ENCODE measurements around the gene ZNF324B. TPM values are rescaled to one million over a fixed set of nuclear protein-coding genes. Genes with fewer than 3 reads are reported as not detected.
A peak's percentile ranks its signal among the peaks of the same experiment; 100 is the strongest.
"Not testable (repeated sequence)": the region's sequence is repeated elsewhere in the genome, so short reads cannot be mapped to it uniquely, and the experiment has no call there.

Gene ZNF324B
- total RNA-seq, 1 experiment from 2014 or later: 11.5 TPM

DNA sequence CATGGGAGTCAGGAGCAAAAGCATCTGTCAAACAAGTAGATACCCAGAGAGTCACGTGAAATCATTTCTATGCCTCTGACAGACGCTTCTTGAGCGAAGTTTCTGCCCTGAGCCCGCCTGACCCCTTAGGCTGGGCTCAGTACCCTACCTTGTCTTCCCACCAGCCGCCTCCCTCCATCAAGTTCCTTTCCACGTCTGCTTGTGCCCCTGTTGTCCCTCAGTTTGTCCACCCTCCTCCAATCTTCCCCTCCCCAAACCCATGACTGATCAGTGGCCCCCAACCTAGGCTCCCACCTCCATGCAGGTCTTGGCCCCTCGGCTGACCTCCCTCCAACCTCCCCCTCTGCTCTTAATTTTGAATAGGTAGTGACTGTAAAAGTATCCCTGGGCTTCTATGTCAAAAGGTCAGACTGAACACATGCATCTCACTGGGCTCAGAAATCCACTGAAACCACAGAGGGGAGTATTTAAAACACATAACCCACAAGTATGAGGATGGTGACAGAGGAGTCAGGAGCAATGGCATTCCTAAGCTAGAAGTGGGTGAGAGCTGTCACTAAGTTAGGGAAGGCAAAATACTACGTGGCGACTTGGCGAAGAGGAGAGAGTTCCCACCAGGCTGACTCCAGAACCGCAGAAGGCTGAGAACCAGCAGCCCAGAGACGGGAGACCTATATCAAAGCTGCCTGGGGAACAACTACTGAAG is 23.0 kb downstream of the ZNF324B start:
- Histone ChIP-seq H3K36me3 (peaks cover 19% of the 10 kb centered on the region), H3K27me3 (no peaks in the 10 kb centered on the region), H3K9me3 (no peaks in the 10 kb centered on the region), H3K4me3 (no peak overlapping the region)
- DNase-seq: no peak

DNA sequence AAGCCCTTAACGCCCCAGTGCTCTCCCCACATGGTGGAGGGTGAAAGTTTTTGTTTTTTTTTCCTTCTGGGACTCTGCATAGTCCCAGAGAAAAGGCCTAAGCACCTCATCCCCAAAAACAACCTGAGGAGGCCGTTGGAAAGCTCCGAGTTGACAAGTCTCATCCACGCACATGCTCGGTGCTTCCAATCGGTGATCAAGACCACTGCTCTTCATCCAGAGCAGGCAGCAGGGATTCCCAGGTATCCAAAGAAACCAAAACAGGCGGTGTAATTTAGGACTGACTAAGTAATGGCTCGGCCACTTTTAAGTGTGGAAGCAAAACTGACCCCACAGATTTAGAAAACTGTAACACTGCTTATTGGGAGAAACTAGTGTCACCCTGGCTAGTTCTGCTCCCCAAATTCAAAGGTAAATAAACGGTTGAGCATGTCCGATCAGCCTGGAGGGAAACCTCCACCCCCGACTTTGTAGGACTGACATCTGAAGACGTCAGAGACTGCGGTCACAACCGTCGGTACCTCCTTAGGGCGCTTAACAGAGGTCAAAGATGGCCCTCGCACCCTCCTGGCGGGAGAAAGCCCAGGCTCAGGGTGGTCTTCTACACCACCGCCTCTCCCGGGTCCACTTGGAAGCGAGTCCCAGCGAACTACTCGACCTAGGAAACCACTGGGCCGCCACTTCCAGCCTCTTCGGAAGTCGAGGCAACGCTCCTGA is 23.7 kb downstream of the ZNF324B start:
- peak overlapping the region; percentile 60 for H3K4me3 ChIP-seq
- DNase-seq: no peak
- no peaks in the 10 kb centered on the region for H3K9me3 ChIP-seq
- no peaks in the 10 kb centered on the region for H3K27me3 ChIP-seq
- H3K36me3 ChIP-seq: peaks cover 16% of the 10 kb centered on the region

DNA sequence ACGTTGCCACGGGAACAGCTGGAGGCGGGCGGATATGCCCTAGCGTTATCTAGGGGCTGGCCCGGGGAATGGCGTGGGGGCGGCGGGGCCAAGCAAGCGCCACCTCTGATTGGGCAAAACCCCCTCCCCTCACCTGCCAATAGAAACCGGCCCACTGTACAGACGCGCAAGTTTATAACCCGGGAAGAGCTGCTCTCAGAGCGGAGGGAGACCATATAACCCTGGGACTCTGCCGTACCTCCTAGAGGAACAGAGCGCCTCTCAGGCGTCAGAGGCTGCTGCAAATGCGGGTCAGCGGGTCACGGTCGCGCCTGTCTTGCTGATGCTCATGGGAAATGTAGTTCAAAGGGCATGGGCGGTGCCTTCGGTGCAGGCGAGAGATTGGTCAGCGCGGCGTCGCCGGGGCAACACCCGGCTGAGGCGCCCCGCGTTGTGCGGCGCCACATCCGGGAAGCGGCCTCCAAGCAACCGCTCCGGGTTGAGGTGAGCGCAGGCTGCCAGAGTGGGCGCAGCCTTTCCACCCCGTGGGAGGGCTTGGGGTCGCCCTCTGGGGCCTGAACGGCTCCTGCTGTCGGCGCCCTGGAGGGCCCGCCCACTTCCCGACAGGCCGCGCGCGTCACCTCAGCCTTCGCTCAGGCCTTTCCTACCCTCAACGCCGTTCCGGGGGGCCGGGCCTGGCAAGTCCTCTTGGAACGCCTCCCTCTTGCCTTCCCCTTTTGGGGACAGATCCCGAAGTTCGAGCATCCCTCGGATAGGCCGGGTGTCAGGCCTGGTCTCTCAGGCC is 24.5 kb downstream of the ZNF324B start, which contains the start of gene ZNF446:
Gene ZNF446, plus strand, starts transcription at position 639 of the 784 bp plus-strand sequence. CDS start 867 bp downstream, outside the sequence.
- H3K36me3 ChIP-seq: peaks cover 16% of the 10 kb centered on the region
- peak; percentile 98 for DNase-seq
- H3K9me3 ChIP-seq: no peaks in the 10 kb centered on the region
- H3K27me3 ChIP-seq: no peaks in the 10 kb centered on the region
- H3K4me3 ChIP-seq: peak within 1 kb of the TSS; percentile 60

DNA sequence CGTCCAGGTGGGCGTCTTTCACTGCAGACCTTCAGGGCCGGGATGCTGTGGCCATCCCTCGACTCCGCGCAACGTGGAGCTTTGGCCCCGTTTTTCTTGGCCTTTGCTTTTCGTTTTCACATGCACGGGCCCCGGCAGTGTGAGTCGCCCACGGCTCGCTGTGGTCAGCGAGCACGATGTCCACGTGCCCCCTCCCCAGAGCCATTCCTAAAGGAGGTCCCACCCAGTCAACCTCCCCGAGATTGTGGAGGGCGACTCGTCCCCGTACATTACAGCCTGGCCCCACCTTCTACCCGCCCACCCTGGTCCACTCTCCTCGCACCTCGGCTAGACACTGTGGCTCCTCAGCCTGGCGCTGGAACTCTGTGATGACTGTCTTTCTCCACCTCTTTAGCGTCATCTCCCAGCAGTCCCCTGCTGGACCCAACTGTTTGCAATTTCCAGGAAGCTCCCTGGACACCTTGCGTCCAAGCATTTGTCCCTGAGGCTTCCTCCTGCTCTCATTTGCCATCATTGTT is 25.1 kb downstream of the ZNF324B start:
- H3K4me3 ChIP-seq: peak overlapping the region; percentile 60
- DNase-seq: peak; percentile 25
- no peaks in the 10 kb centered on the region for H3K27me3 ChIP-seq
- peaks cover 16% of the 10 kb centered on the region for H3K36me3 ChIP-seq
- no peaks in the 10 kb centered on the region for H3K9me3 ChIP-seq

DNA sequence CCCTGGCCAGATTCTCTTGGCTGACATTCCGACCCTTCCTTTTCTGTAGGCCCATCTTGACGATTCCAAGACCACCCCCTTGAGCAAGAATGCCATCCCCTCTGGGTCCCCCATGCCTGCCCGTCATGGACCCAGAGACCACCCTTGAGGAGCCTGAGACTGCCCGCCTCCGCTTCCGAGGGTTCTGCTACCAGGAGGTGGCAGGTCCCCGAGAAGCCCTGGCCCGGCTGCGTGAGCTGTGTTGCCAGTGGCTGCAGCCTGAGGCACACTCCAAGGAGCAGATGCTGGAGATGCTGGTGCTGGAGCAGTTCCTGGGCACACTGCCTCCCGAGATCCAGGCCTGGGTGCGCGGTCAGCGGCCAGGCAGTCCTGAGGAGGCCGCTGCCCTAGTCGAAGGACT is 25.7 kb downstream of the ZNF324B start:
- no peak for DNase-seq
- Histone ChIP-seq H3K36me3 (peaks cover 10% of the 10 kb centered on the region), H3K9me3 (no peaks in the 10 kb centered on the region), H3K27me3 (no peaks in the 10 kb centered on the region), H3K4me3 (no peak overlapping the region)

DNA sequence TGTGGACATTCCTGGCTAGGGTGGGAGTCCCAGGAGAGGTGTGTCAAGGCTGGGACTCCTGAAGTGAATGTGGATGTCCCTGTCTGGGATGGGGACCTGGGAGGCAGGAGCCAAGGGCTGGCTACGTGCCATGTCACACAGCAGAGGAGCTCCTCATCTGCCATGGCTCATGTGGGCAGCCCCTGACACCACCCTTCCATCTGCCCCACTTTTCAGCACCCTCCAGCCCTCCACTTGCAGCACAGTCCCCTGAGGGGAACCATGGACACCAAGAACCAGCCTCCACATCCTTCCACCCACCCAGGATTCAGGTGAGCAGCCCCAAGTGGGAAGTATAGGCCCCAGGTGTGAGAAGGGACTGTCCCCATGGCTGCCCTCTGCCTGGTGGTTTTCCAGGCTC is 26.4 kb downstream of the ZNF324B start:
- Histone ChIP-seq H3K4me3 (no peak overlapping the region), H3K9me3 (no peaks in the 10 kb centered on the region), H3K27me3 (no peaks in the 10 kb centered on the region), H3K36me3 (peaks cover 6% of the 10 kb centered on the region)
- no peak for DNase-seq

DNA sequence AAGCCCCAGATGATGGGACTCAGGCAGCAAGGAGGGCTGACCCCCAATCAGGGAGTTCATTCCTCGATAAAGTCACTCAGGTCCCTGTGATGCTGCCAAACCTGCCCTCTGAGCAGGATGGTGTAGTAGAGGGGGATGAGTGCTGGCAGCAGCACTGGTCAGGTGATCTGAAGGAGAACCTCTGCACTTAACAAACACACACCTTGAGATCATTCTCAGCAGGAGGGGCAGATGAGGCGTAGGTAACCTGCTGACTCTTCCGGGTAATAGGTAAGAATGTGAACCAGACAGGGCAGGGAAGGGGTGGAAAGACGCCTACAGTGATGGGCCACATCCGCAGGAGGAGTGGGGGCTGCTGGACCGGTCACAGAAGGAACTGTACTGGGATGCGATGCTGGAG is 27.9 kb downstream of the ZNF324B start:
- no peak for DNase-seq
- Histone ChIP-seq H3K36me3 (peaks cover 2% of the 10 kb centered on the region; the same call in 1 of the 2 replicates), H3K27me3 (no peaks in the 10 kb centered on the region), H3K4me3 (no peak overlapping the region), H3K9me3 (no peaks in the 10 kb centered on the region)

DNA sequence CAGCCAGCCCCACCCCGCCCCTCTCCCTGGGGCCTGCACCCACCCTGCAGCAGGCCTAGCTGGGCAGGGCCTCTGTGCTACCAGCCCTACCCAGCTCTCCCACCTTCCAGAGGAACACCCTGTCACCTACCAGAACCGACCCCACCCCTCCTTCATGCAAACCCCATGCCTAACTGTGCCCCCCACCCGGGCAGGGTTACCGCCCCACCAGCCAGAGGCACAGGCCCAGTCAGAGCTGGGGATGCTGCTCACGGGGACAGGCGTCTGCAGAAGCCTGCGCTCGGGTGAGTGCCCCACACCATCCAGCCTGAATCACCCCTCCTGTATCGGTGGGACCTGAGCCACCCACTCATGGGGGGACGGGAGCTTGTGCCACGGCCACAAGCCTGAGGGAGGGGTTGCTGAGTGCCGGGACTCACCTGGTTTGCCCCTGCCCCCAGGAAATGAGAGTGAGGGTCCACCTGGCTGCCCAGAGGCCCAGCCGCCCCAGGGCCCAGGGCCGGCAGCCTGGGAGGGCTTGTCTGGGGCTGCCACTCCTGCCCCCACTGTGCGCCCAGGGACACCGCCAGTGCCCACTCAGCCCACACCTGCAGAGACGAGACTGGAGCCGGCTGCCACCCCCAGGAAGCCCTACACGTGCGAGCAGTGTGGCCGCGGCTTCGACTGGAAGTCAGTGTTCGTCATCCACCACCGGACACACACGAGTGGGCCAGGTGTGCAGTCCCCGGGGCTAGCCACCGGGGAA is 28.5 kb downstream of the ZNF324B start:
- no peaks in the 10 kb centered on the region for H3K27me3 ChIP-seq
- H3K9me3 ChIP-seq: no peaks in the 10 kb centered on the region
- DNase-seq: no peak
- H3K36me3 ChIP-seq: peaks cover 2% of the 10 kb centered on the region; the same call in 1 of the 2 replicates
- no peak overlapping the region for H3K4me3 ChIP-seq

DNA sequence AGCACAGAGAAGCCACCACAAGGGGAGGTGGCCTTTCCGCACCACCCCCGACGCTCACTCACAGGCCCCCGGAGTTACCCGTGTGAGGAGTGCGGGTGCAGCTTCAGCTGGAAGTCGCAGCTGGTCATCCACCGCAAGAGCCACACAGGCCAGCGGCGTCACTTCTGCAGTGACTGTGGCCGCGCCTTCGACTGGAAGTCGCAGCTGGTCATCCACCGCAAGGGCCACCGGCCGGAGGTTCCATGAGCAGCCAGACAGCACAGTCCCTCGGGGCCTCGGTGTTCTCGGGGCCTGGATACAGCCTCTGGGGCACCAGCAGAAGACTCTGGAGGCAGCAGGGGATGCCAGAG is 29.0 kb downstream of the ZNF324B start:
- H3K9me3 ChIP-seq: no peaks in the 10 kb centered on the region
- DNase-seq: no peak

DNA sequence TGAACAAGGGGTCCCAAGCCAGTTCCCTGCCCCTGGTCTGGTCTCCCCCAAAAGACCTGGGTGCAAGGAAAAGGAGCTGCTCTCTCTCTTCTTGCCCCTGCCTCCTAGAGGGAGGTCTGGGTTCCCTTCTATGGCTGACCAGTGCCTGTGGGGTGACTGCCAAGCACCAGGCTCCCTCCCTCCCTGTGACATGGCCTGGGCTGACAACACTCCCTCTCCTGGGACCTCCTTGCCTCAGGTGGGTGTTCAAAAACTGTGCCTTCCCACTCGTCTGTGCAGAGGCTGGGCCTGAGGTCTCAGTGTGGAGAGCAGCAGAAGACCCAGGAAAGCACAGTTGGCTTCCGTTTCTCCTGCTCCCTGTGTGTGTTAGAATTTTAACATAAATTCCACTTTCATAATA is 29.4 kb downstream of the ZNF324B start:
- no peak for DNase-seq
- H3K27me3 ChIP-seq: no peaks in the 10 kb centered on the region
- H3K36me3 ChIP-seq: peaks cover 2% of the 10 kb centered on the region; the same call in 1 of the 2 replicates
- no peak overlapping the region for H3K4me3 ChIP-seq
- H3K9me3 ChIP-seq: no peaks in the 10 kb centered on the region

More for the DNA sequence above, 29.0 kb downstream of the ZNF324B start:
- Histone ChIP-seq H3K27me3 (no peaks in the 10 kb centered on the region), H3K36me3 (peaks cover 2% of the 10 kb centered on the region; the same call in 1 of the 2 replicates), H3K4me3 (no peak overlapping the region)

DNA sequence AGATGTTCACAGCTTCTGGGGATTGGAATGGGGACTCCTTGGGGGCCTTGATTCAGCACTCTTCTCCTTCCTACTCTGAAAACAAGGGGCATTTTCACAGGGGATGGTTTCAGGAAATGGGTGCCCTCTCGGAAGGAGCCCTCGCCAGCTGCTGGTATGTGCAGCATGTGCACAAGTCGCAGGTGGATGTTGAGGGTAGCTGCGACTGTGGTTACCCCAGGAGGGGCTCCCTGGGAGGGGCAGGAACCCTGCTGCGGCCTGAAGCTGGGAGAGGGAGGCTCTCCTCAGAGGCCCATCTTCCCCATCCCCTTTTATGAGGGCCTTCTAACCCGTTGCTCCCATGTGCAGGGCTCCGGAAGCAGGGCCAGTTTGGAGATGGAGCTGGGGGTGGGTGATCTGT is 30.9 kb downstream of the ZNF324B start:
- H3K36me3 ChIP-seq: peaks cover 2% of the 10 kb centered on the region; the same call in 1 of the 2 replicates
- H3K9me3 ChIP-seq: no peaks in the 10 kb centered on the region
- no peaks in the 10 kb centered on the region for H3K27me3 ChIP-seq
- no peak for DNase-seq
- no peak overlapping the region for H3K4me3 ChIP-seq

DNA sequence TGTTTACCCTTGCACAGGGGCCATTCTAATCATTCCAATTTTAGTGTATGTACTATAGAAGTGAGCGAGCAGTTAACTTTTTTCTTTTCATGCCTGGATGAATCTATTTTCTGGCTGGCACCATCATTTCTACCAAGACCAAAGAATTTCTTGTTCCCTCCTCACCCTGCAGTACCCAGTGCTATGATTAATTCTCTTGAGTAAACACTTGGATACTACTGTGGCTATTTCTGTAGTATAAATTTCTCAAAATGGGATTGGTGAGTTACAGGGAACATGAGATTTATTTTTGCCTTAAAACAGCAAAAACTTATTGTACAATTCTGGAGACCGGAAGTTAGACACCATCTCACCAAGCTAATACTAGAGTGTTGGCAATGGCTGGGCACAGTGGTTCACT is 32.4 kb downstream of the ZNF324B start:
- Histone ChIP-seq H3K9me3 (no peaks in the 10 kb centered on the region), H3K27me3 (no peaks in the 10 kb centered on the region), H3K4me3 (no peak overlapping the region), H3K36me3 (no peaks in the 10 kb centered on the region)
- DNase-seq: no peak

DNA sequence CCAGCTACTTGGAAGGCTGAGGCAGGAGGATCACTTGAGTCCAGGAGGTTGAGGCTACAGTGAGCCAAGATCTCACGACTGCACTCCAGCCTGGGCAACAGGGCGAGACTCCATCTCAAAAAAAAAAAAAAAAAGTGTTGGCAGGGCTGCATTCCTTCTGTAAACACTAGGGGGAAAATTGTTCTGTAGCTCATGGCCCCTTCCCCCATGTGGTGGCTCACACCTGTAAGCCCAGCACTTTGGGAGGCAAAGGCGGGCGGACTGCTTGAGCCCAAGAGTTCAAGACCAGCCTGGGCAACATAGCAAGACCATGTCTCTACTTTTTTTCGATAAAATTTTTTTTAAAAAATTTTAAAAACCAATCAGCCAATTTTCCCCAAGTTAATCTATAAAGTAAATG is 32.9 kb downstream of the ZNF324B start:
- H3K4me3 ChIP-seq, DNase-seq, H3K9me3 ChIP-seq, H3K27me3 ChIP-seq, H3K36me3 ChIP-seq: not testable (repeated sequence)

DNA sequence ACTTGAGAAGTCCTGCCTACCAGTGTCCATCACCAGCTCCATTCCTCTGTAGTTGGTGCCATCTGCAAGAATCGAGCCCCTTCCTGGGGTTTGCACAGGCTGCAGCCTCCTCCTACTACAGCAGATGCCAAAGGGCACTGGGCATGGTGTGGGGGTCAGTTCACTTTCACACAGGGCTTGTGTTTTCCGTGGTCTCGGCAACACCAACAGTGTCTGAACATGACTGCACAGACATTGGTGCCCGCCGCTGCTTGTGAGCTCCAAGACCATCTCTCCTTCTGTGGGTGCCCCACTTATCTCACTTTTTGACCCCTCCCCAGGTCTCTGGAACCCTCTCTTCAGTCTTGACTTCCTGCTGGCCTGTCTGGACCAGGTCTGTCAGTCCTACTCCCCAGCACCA is 40.0 kb downstream of the ZNF324B start:
- no peak for DNase-seq
- H3K9me3 ChIP-seq: no peaks in the 10 kb centered on the region
- no peaks in the 10 kb centered on the region for H3K27me3 ChIP-seq
- no peak overlapping the region for H3K4me3 ChIP-seq
- H3K36me3 ChIP-seq: no peaks in the 10 kb centered on the region

DNA sequence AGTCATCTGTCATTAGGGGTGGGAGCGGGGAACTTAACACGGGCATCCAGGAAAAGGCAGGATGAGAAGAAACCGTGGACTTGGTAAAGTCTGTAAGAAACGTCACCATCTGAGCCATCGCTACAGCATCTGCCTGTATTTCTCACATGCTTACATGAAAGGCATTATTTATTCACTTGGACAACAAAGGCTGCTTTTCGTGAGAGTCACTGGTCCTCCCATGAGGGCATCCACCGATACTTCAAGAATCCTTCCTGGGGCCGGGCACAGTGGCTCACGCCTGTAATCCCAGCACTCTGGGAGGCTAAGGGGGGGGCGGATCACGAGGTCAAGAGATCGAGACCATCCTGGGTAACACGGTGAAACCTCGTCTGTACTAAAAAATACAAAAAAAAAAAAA is 40.8 kb downstream of the ZNF324B start:
- H3K36me3 ChIP-seq: no peaks in the 10 kb centered on the region
- no peaks in the 10 kb centered on the region for H3K27me3 ChIP-seq
- DNase-seq: no peak
- no peaks in the 10 kb centered on the region for H3K9me3 ChIP-seq
- H3K4me3 ChIP-seq: no peak overlapping the region

DNA sequence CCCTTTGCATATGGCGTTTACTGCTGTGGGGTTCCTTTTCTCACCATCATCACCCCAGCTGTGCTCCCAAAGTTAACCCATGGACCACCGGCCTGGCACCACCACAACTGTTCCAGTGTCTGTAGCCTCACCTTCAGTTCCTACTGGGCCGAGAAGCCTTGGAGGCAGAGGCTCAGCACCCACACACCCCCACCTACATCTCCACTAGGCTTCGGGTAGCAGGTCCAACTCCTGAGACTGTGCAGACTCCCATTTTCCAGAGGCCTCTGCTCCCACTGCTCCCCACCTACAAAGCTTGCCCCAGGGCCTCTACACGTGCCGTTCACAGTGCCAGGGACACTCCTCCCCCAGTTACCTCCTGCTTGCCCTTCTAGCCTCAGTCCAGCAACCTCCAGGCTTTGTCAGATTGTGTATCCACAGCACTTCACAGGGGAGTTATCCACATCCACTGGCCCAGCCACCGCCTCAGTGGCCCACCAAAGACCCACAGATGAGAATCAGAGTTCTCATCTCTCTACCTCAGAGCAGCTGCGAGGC is 46.3 kb downstream of the ZNF324B start:
- Histone ChIP-seq H3K9me3 (no peaks in the 10 kb centered on the region), H3K27me3 (no peaks in the 10 kb centered on the region), H3K36me3 (no peaks in the 10 kb centered on the region), H3K4me3 (no peak overlapping the region)
- DNase-seq: no peak

Measured in MG63 (cell line).